Stimulated activated CD8-positive, alpha-beta memory T cell treated with anti-CD3 and anti-CD28 coated beads, Interleukin-7, amount 100 ng/mL, for 1 hour (primary cell): ENCODE data around the gene RNF38.
"Not testable (repeated sequence)": the region's sequence is repeated elsewhere in the genome, so short reads cannot be mapped to it uniquely, and the experiment has no call there.

Source experiments
- DNase-seq, 2 donors: peaks; one replicate each; pipeline ENCODE4 v3.0.0-alpha.2; 2020; ENCODE audit warnings: low read depth in 2 of 2

The RNF38 gene

GRCh38 chr9:36399980-36400331 lies at the start of gene RNF38:
RNF38 (minus strand) TSS chr9:36400269; CDS start chr9:36400108, 161 bp downstream.
- DNase-seq = peak in 1 of 2 donors; percentile 27

- not testable (repeated sequence) for DNase-seq
These were observed 48.5 kb upstream of the RNF38 start for GRCh38 chr9:36448555-36448954.

GRCh38 chr9:36448017-36448416 lies 47.9 kb upstream of the RNF38 start:
- DNase-seq = no peak

GRCh38 chr9:36446678-36447077 lies 46.6 kb upstream of the RNF38 start:
- DNase-seq = not testable (repeated sequence)

GRCh38 chr9:36445800-36446361 lies 45.8 kb upstream of the RNF38 start:
- DNase-seq = no peak

- DNase-seq = no peak
These were observed 44.1 kb upstream of the RNF38 start for GRCh38 chr9:36444203-36444602.

GRCh38 chr9:36443581-36443980 lies 43.5 kb upstream of the RNF38 start:
- no peak for DNase-seq

- DNase-seq = no peak
These were observed 42.6 kb upstream of the RNF38 start for GRCh38 chr9:36442710-36443109.

GRCh38 chr9:36441966-36442365 lies 41.9 kb upstream of the RNF38 start:
- DNase-seq = no peak

GRCh38 chr9:36438536-36439236 lies 38.6 kb upstream of the RNF38 start:
- DNase-seq = no peak

- DNase-seq = no peak
These were observed 37.7 kb upstream of the RNF38 start for GRCh38 chr9:36437790-36438189.

GRCh38 chr9:36436909-36437308 lies 36.8 kb upstream of the RNF38 start:
- DNase-seq = no peak

GRCh38 chr9:36433386-36433785 lies 33.3 kb upstream of the RNF38 start:
- no peak for DNase-seq

- no peak for DNase-seq
These were observed 31.0 kb upstream of the RNF38 start for GRCh38 chr9:36431078-36431477.

GRCh38 chr9:36426945-36427344 lies 26.9 kb upstream of the RNF38 start:
- DNase-seq = no peak

GRCh38 chr9:36426348-36426747 lies 26.3 kb upstream of the RNF38 start:
- no peak for DNase-seq

GRCh38 chr9:36424289-36425055 lies 24.4 kb upstream of the RNF38 start:
- DNase-seq = no peak

GRCh38 chr9:36423206-36423605 lies 23.1 kb upstream of the RNF38 start:
- DNase-seq = no peak

GRCh38 chr9:36416890-36417289 lies 16.8 kb upstream of the RNF38 start:
- DNase-seq = no peak

GRCh38 chr9:36415822-36416525 lies 15.9 kb upstream of the RNF38 start:
- no peak for DNase-seq

GRCh38 chr9:36411410-36411809 lies 11.3 kb upstream of the RNF38 start:
- DNase-seq = not testable (repeated sequence)

GRCh38 chr9:36409076-36409475 lies 9.0 kb upstream of the RNF38 start:
- DNase-seq = not testable (repeated sequence)
